Large intestine (tissue), 12 donors: ENCODE results near the gene CSN2. TPM values are rescaled to one million over a fixed set of nuclear protein-coding genes. Genes with fewer than 3 reads are reported as not detected.
A peak's percentile ranks its signal among the peaks of the same experiment; 100 is the strongest.

ENCODE experiments used
- DNase-seq, 2 donors: peaks; one replicate each; pipeline versions ENCODE4 v3.0.0 to v3.0.0-alpha.2; 2013
- H3K27ac ChIP-seq: one replicate; pipeline ENCODE4 v1.5.1; 2013; ENCODE audit warnings: low read length
- H3K27me3 ChIP-seq: 2 replicates; pipeline ENCODE4 v1.6.1; 2013; ENCODE audit warnings: low read length; ENCODE audit not compliant: control insufficient read depth, insufficient read depth
- H3K36me3 ChIP-seq: 2 replicates; pipeline ENCODE4 v1.6.1; 2013; ENCODE audit warnings: low read length; ENCODE audit not compliant: control insufficient read depth, insufficient read depth
- H3K4me1 ChIP-seq: one replicate; pipeline ENCODE4 v1.6.1; 2013; ENCODE audit warnings: low read length; ENCODE audit not compliant: control insufficient read depth, insufficient read depth
- H3K4me3 ChIP-seq: one replicate; pipeline ENCODE4 v1.5.1; 2013; ENCODE audit warnings: low read length
- H3K9me3 ChIP-seq: one replicate; pipeline ENCODE4 v1.6.1; 2013; ENCODE audit warnings: mild to moderate bottlenecking, low read depth, low read length, moderate library complexity; ENCODE audit not compliant: control insufficient read depth
- WGBS: methylation state at CpG from one replicate; pipeline ENCODE4 v1.1.5; 2013; ENCODE audit warnings: low lambda C conversion rate; ENCODE audit not compliant: insufficient coverage; 5-methylcytosine and 5-hydroxymethylcytosine counted together
- long read RNA-seq, 11 donors: transcript quantifications; one replicate each; lab custom pipeline, GENCODE V29; 2026
- polyA plus RNA-seq: library from polyadenylated mRNA; unstranded; fragments of 120-200 nt; gene quantifications from one replicate; pipeline ENCODE4 v1.2.1, GENCODE V29; 2013

Gene CSN2, protein sequence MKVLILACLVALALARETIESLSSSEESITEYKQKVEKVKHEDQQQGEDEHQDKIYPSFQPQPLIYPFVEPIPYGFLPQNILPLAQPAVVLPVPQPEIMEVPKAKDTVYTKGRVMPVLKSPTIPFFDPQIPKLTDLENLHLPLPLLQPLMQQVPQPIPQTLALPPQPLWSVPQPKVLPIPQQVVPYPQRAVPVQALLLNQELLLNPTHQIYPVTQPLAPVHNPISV
- polyA plus RNA-seq, result not detected
- long read RNA-seq, donor 1, result 0 reads
- long read RNA-seq, donor 2, result 0 reads
- long read RNA-seq, donor 3, result 0 reads
- long read RNA-seq, donor 4, result 0 reads
- long read RNA-seq, donor 5, result 0 reads
- long read RNA-seq, donor 6, result 0 reads
- long read RNA-seq, donor 7, result 0 reads
- long read RNA-seq, donor 8, result 0 reads
- long read RNA-seq, donor 9, result 0 reads
- long read RNA-seq, donor 10, result 0 reads
- long read RNA-seq, donor 11, result 0 reads

DNA sequence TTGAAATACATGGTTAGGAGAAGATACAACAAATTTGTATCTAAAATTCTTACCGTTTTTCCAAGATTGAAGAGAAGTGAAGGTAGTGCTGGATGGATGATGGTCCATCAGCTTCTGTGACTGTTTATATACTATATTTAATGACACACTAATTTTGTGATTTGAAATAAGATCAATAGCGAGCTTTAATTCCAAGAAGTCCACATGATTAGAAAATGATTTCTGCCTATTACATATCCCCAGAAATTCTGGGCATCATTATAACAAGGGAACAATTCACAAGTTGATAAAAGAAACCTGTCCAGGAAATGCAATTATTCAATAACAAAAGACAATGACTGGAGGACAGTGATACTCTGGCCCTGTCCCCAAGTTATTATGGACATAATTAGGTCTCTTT is at the start of gene CSN2:
Gene CSN2, minus strand, starts transcription at position 101 of the 400 bp plus-strand sequence. CDS start 4,733 bp downstream, outside the sequence.
- no peaks in the 10 kb centered on the region for H3K4me1 ChIP-seq
- H3K36me3 ChIP-seq, result no peaks in the 10 kb centered on the region
- H3K4me3 ChIP-seq, result no peak within 1 kb of the TSS
- no peaks in the 10 kb centered on the region for H3K27me3 ChIP-seq
- DNase-seq, result no peak
- no peak within 1 kb of the TSS for H3K27ac ChIP-seq
- H3K9me3 ChIP-seq, result no peaks in the 10 kb centered on the region
- WGBS, result no CpG with 5 or more reads among the region's 2 CpGs

DNA sequence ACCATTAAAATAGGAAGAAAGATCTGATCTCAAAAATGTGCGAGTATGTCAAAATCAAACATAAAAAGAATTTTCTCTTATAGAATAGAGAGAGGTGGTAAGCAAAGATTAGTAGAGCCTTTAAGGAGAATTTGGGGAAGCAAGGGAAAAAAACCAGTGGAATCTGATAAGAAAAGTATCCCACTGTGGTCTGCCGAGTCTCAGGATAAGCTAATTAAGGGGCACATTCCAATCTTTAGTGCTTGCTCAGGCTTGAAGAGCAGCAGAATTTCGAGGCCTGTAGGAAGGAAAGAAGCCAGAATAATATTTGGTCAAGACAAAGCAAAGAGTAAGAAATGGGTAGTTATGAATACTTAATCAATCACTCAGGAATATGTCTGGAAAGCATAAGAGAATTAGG is 43.2 kb upstream of the CSN2 start:
- no peak overlapping the region for H3K4me3 ChIP-seq
- no peak for DNase-seq
- H3K36me3 ChIP-seq, result no peaks in the 10 kb centered on the region

DNA sequence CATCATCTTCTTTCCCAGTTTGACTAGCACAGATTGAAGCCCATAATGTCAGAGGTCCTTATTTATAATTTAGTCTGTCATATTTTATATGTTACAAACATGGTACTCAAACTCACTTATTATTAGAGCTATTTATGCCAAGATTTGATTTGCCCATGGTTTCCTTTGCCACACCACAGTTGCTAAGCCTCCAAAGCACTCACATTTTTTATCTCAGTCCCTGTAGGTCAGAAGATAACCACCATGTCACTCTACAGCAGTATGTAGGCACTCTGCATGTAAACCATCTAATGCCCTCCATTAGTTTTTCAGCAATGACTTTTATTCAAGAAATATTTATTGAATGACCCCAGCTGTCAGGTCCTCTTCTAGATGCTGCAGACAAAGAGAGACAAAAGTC is 37.0 kb upstream of the CSN2 start:
- H3K4me3 ChIP-seq, result no peak overlapping the region
- no peaks in the 10 kb centered on the region for H3K36me3 ChIP-seq
- no peaks in the 10 kb centered on the region for H3K27me3 ChIP-seq
- DNase-seq, result no peak
- H3K9me3 ChIP-seq, result no peaks in the 10 kb centered on the region
- no peaks in the 10 kb centered on the region for H3K4me1 ChIP-seq
- H3K27ac ChIP-seq, result no peak overlapping the region

More for the DNA sequence above, 43.2 kb upstream of the CSN2 start:
- WGBS, result 55% methylated on average over 2 of the region's 3 CpGs
- Histone ChIP-seq H3K4me1 (no peaks in the 10 kb centered on the region), H3K9me3 (no peaks in the 10 kb centered on the region), H3K27ac (no peak overlapping the region), H3K27me3 (no peaks in the 10 kb centered on the region)

DNA sequence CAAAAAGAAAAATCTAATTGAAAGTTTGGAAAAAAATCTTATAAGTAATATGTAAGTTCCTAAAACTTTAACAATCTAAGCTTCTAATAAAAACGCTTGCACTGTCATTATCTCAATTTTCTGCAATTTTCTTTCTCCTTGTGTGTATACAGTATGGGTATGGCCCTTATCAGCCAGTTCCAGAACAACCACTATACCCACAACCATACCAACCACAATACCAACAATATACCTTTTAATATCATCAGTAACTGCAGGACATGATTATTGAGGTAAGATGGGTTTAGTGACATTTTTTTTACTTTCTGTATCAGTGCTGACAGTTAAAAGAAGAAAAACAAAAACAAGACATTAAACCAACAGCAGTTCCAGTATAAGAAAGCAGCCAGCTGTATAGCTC is 35.2 kb upstream of the CSN2 start:
- Histone ChIP-seq H3K27ac (no peak overlapping the region), H3K27me3 (no peaks in the 10 kb centered on the region), H3K9me3 (no peaks in the 10 kb centered on the region), H3K36me3 (no peaks in the 10 kb centered on the region), H3K4me1 (no peaks in the 10 kb centered on the region), H3K4me3 (no peak overlapping the region)
- WGBS, result 100% methylated on average over 1 of the region's 1 CpG
- no peak for DNase-seq

DNA sequence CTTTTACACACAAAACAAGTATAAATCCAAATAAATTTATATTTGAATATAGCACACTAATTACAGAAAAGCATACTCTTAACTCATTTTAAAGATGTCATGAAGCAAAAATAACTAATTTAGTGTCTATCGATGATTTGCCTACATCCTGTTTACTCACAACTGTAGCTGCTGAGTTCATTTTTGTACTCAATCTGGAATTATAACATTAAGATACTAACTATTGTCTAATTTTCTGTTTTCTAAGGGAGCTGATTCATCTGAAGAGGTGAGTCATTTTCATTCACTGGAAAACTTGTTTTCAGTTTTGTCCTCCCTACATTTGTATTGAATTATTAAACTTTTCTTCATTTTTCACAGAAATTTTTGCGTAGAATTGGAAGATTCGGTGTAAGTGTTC is 33.9 kb upstream of the CSN2 start:
- no peak for DNase-seq
- Histone ChIP-seq H3K4me1 (no peaks in the 10 kb centered on the region), H3K27ac (no peak overlapping the region), H3K27me3 (no peaks in the 10 kb centered on the region), H3K36me3 (no peaks in the 10 kb centered on the region), H3K4me3 (no peak overlapping the region), H3K9me3 (no peaks in the 10 kb centered on the region)
- WGBS, result 100% methylated on average over 2 of the region's 3 CpGs

DNA sequence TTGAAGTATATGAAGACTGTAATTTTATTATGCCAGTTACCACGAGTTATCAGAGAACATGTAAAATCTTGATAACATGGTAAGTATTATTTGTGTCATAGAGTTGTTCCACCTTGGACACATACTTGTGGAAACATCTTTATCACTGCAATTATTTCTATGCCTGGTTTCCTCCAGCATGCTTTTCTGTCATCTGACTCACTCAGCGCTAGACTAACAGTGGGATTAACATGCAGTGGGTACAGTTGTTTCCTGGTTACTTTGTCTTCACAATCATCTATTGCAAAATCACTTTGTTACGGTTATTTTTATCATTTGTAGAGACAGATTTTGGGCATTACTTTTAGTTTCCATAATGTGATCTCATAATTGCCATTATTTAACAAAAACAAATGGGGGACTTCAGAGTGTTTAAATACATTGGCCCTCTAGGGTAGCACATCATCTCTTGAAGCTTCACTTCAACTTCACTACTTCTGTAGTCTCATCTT is 30.0 kb upstream of the CSN2 start, which contains the start of gene STATH:
Gene STATH, plus strand, starts transcription at position 441 of the 491 bp plus-strand sequence. CDS start 2,472 bp downstream, outside the sequence.
- no peaks in the 10 kb centered on the region for H3K4me1 ChIP-seq
- DNase-seq, result no peak
- H3K9me3 ChIP-seq, result no peaks in the 10 kb centered on the region
- H3K4me3 ChIP-seq, result no peak within 1 kb of the TSS
- 80% methylated on average over 2 of the region's 3 CpGs for WGBS
- H3K27ac ChIP-seq, result no peak within 1 kb of the TSS
- H3K36me3 ChIP-seq, result no peaks in the 10 kb centered on the region
- no peaks in the 10 kb centered on the region for H3K27me3 ChIP-seq

DNA sequence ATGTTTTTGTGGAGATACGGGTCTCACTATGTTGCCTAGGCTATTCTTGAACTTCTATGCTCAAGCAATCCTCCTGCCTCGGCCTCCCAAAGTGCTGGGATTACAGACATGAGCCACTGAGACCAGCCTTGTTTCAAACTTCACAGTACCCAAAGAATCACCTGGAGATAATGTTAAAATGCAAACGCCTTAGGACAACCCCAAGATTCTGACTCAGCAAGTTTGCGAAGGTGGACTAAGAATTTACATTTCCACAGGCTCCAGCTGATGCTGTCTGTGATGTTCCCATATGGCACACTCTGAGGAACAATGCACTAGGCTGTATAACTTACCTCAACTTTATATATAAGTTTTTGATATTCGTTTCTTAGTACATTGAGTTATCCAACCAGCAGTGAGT is 29.3 kb upstream of the CSN2 start:
- Histone ChIP-seq H3K4me1 (no peaks in the 10 kb centered on the region), H3K9me3 (no peaks in the 10 kb centered on the region), H3K27me3 (no peaks in the 10 kb centered on the region), H3K27ac (no peak overlapping the region), H3K36me3 (no peaks in the 10 kb centered on the region), H3K4me3 (no peak overlapping the region)
- WGBS, result no CpG with 5 or more reads among the region's 5 CpGs
- no peak for DNase-seq

DNA sequence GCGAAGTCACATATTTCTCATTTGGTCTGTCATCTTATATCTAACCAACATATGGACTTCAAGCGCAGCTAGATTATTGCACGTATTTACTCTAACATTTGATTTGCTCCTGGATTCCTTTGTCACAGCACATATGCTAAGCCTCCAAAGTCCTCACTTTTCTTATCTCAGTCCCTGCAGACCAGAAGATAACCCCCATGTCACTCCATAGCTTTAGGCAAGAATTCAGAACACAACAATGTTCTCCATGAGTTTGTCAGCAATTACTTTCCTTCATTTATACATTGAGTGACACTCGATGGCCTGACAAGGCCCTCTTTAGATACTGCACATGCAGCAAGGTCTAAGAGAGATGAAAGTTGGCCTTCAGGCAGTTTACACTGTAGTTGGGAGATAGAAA is 25.5 kb upstream of the CSN2 start:
- no peak overlapping the region for H3K4me3 ChIP-seq
- 47% methylated on average over 3 of the region's 4 CpGs for WGBS
- H3K9me3 ChIP-seq, result no peaks in the 10 kb centered on the region

DNA sequence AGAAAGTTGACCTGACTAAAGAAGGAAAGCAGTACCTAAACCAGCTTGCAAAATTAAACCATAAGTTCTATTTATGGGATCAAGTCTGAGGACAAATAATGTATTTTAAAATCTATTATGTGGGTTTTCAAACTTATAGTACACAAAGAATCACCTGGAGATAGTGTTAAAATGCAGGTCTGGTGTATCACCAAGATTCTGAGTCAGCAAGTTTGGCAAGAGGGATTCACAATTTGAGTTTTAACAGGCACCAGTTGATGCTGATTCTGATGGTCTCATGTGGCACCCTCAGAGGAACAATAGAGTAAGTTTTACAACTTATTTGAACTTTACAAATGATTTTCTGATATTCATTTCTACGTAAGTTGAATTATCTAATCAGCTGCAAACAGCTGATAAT is 21.1 kb upstream of the CSN2 start:
- H3K27ac ChIP-seq, result no peak overlapping the region
- 56% methylated on average over 1 of the region's 1 CpG for WGBS
- H3K4me3 ChIP-seq, result no peak overlapping the region
- H3K9me3 ChIP-seq, result no peaks in the 10 kb centered on the region
- H3K27me3 ChIP-seq, result no peaks in the 10 kb centered on the region
- no peak for DNase-seq
- H3K4me1 ChIP-seq, result no peaks in the 10 kb centered on the region
- no peaks in the 10 kb centered on the region for H3K36me3 ChIP-seq

More for the DNA sequence above, 25.5 kb upstream of the CSN2 start:
- Histone ChIP-seq H3K36me3 (no peaks in the 10 kb centered on the region), H3K4me1 (no peaks in the 10 kb centered on the region), H3K27ac (no peak overlapping the region), H3K27me3 (no peaks in the 10 kb centered on the region)
- no peak for DNase-seq

DNA sequence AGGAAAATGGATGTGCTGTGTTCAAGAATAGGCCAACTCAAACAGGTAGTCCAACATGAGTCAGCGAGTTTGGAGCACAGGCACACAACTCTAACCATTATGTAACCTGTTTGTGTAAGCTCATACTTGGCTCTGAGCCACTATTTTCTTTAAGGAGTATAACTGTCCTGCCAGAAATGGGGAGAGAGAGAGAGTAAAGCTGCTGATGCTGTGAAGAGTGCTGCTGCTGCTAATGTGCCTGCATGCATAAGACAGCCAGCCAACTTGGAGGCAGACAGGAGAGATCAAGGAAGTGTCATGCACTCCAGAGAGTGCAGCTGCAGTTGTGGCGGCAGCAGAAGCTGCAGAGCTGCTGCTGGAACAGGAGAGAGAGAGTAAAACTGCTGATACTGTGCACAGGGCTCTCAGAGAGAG is 18.5 kb upstream of the CSN2 start:
- no peaks in the 10 kb centered on the region for H3K9me3 ChIP-seq
- DNase-seq, result peak; percentile 4 to 22
- no peak overlapping the region for H3K27ac ChIP-seq
- H3K36me3 ChIP-seq, result no peaks in the 10 kb centered on the region
- no peaks in the 10 kb centered on the region for H3K27me3 ChIP-seq
- 60% methylated on average over 1 of the region's 2 CpGs for WGBS
- no peaks in the 10 kb centered on the region for H3K4me1 ChIP-seq
- H3K4me3 ChIP-seq, result no peak overlapping the region

DNA sequence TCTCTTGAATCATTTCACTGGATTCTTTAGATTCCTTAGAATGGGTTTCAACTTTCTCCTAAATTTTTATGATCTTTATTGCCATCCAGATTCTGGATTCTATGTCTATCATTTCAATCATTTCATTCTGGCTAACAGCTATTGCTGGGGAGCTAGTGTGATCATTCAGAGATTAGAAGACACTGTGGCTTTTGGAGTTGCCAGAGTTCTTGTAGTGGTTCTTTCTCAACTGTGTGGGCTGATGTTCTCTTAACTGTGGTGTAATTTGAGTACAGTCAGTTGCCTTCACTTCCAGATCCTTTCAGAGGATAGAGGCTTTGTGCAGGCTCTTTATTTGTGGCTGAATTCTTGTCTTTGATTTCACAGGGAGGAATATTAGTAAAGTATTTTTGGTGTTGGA is 12.1 kb upstream of the CSN2 start:
- Histone ChIP-seq H3K9me3 (no peaks in the 10 kb centered on the region), H3K27me3 (no peaks in the 10 kb centered on the region), H3K27ac (no peak overlapping the region), H3K4me1 (no peaks in the 10 kb centered on the region), H3K4me3 (no peak overlapping the region), H3K36me3 (no peaks in the 10 kb centered on the region)
- no peak for DNase-seq
